HCT116 (cell line): ENCODE results near the gene HYAL4. TPM values are rescaled to one million over a fixed set of nuclear protein-coding genes. Genes with fewer than 3 reads are reported as not detected.

Source experiments
- ATAC-seq: fragments of 200-7000 bp; cut with Tn5 transposase; 2 replicates; pipeline ENCODE4 v1.9.1; 2020; ENCODE audit warnings: mild to moderate bottlenecking, moderate library complexity
- BruUV-seq: library from RNA; stranded (reverse); fragments of 400-500 nt; replicated peaks from 2 replicates; lab custom pipeline; 2021; lab: Mats Ljungman, UMichigan
- CTCF ChIA-PET: fragments of 300-600 bp; sonication (Branson Sonifier 250); formaldehyde crosslinking; loops from one replicate; lab custom pipeline; 2021; ENCODE audit warnings: antibody characterized with exemption; lab: Charles Lee
- POLR2A ChIA-PET: fragments of 300-600, 350-600 bp; sonication (Branson Sonifier 250); formaldehyde crosslinking; loops from one replicate; lab custom pipeline; 2021; ENCODE audit warnings: antibody characterized with exemption; lab: Charles Lee
- RAD21 ChIA-PET, 2 experiments: fragments of 300-600 bp; sonication (Branson Sonifier 250); formaldehyde crosslinking; loops; one replicate each; lab custom pipeline; 2023; ENCODE audit warnings: low total read pairs in 2 of 2; ENCODE audit not compliant: uncharacterized antibody in 2 of 2, unreplicated experiment in 2 of 2, low non-redundant PET in 1 of 2; lab: Charles Lee
- DNase-seq: peaks from one replicate; pipeline ENCODE4 v3.0.0-alpha.2; 2010; ENCODE audit warnings: low read depth, low spot score
- H2AFZ ChIP-seq: fragments of 200-600 bp; shearing (Covaris generic), sonication (generic); 2 replicates; pipeline ENCODE4 v1.6.1; 2017; ENCODE audit warnings: low read depth, mixed run types, mixed read lengths, antibody characterized with exemption, low read length; ENCODE audit not compliant: poor library complexity, severe bottlenecking
- H3K27ac ChIP-seq: 2 replicates; pipeline ENCODE4 v1.5.1; 2012; ENCODE audit warnings: low read depth, low read length
- H3K27me3 ChIP-seq: fragments of 200-600 bp; sonication (generic); 2 replicates; pipeline ENCODE4 v1.6.1; 2016; ENCODE audit warnings: mixed run types, low read length, mixed read lengths; ENCODE audit not compliant: insufficient read depth
- H3K36me3 ChIP-seq, 2 experiments: fragments of 200-500 bp in 1 of 2; fragments of 200-600 bp in 1 of 2; sonication (Bioruptor generic) in 1 of 2; sonication (generic) in 1 of 2; 2 replicates each; pipeline versions ENCODE4 v1.5.1 to v1.6.1; 2014 to 2016; ENCODE audit warnings: low read length in 2 of 2, inconsistent platforms in 1 of 2, mixed read lengths in 1 of 2, mixed run types in 1 of 2; ENCODE audit not compliant: insufficient read depth in 2 of 2, control insufficient read depth in 1 of 2
- H3K4me1 ChIP-seq, 2 experiments: fragments of 200-600 bp in 1 of 2; sonication (generic) in 1 of 2; 2 replicates each; pipeline versions ENCODE4 v1.5.1 to v1.6.1; 2012 to 2017; ENCODE audit warnings: low read length in 2 of 2, inconsistent platforms in 1 of 2, mild to moderate bottlenecking in 1 of 2, mixed read lengths in 1 of 2, mixed run types in 1 of 2, moderate library complexity in 1 of 2; ENCODE audit not compliant: insufficient read depth in 2 of 2, control insufficient read depth in 1 of 2
- H3K4me2 ChIP-seq: fragments of 200-600 bp; sonication (generic); 2 replicates; pipeline ENCODE4 v1.6.1; 2017; ENCODE audit warnings: mixed run types, low read length, mixed read lengths
- H3K4me3 ChIP-seq, 2 experiments: fragments of 200-600 bp in 1 of 2; sonication (generic) in 1 of 2; replicated peaks in 1 of 2; 2 replicates each; pipeline ENCODE4 v1.5.1; 2011 to 2016; ENCODE audit warnings: low read length in 2 of 2, control low read depth in 1 of 2, low read depth in 1 of 2, mild to moderate bottlenecking in 1 of 2, mixed read lengths in 1 of 2, mixed run types in 1 of 2
- H3K79me2 ChIP-seq: fragments of 200-600 bp; sonication (generic); 2 replicates; pipeline ENCODE4 v1.6.1; 2017; ENCODE audit warnings: mild to moderate bottlenecking, mixed run types, low read length, moderate library complexity, mixed read lengths; ENCODE audit not compliant: insufficient read depth
- H3K9ac ChIP-seq: fragments of 200-600 bp; sonication (generic); 2 replicates; pipeline ENCODE4 v1.6.1; 2016; ENCODE audit warnings: low read length, mixed read lengths
- H3K9me2 ChIP-seq: fragments of 200-600 bp; sonication (generic), shearing (Covaris generic); 2 replicates; pipeline ENCODE4 v1.6.1; 2017; ENCODE audit warnings: mixed run types, mild to moderate bottlenecking, moderate library complexity; ENCODE audit not compliant: insufficient read depth
- H3K9me3 ChIP-seq, 2 experiments: fragments of 200-500 bp in 1 of 2; fragments of 200-600 bp in 1 of 2; sonication (Bioruptor generic) in 1 of 2; sonication (generic) in 1 of 2; 2 replicates each; pipeline ENCODE4 v1.6.1; 2014 to 2017; ENCODE audit warnings: low read length in 2 of 2, mixed read lengths in 2 of 2, inconsistent platforms in 1 of 2, low read depth in 1 of 2, mild to moderate bottlenecking in 1 of 2, mixed run types in 1 of 2, moderate library complexity in 1 of 2; ENCODE audit not compliant: control insufficient read depth in 1 of 2, insufficient read depth in 1 of 2
- H4K20me1 ChIP-seq: fragments of 200-600 bp; sonication (generic), shearing (Covaris generic); 2 replicates; pipeline ENCODE4 v1.6.1; 2017; ENCODE audit warnings: mixed run types, mild to moderate bottlenecking, moderate library complexity; ENCODE audit not compliant: insufficient read depth
- CEBPB ChIP-seq: IDR thresholded peaks from 2 replicates; pipeline ENCODE4 v1.6.1; 2012; ENCODE audit warnings: low read depth
- ELF1 ChIP-seq: IDR thresholded peaks from 2 replicates; pipeline ENCODE4 v1.6.1; 2012; ENCODE audit warnings: low read depth, borderline replicate concordance
- FOSL1 ChIP-seq: IDR thresholded peaks from 2 replicates; pipeline ENCODE4 v1.6.1; 2012; ENCODE audit warnings: low read depth
- JUND ChIP-seq: IDR thresholded peaks from 2 replicates; pipeline ENCODE4 v1.6.1; 2012
- POLR2AphosphoS5 ChIP-seq: IDR thresholded peaks from 2 replicates; pipeline ENCODE4 v1.6.1; 2011; ENCODE audit warnings: mild to moderate bottlenecking, low read depth, low read length, moderate library complexity
- SIN3A ChIP-seq: IDR thresholded peaks from 2 replicates; pipeline ENCODE4 v1.6.1; 2012; ENCODE audit warnings: low read depth
- SP1 ChIP-seq: IDR thresholded peaks from 2 replicates; pipeline ENCODE4 v1.6.1; 2012; ENCODE audit warnings: low read depth
- TCF7L2 ChIP-seq: IDR thresholded peaks from 2 replicates; pipeline ENCODE4 v1.7.0; 2011; ENCODE audit warnings: borderline replicate concordance, inconsistent platforms; ENCODE audit not compliant: insufficient read depth, insufficient read length; ENCODE audit errors: extremely low read depth
- YY1 ChIP-seq: IDR thresholded peaks from 2 replicates; pipeline ENCODE4 v1.6.1; 2011; ENCODE audit warnings: low read length, low read depth, moderate library complexity, mild to moderate bottlenecking; ENCODE audit not compliant: insufficient replicate concordance; ENCODE audit errors: extremely low read depth
- ZFX ChIP-seq: fragments of 450-650 bp; IDR thresholded peaks from 2 replicates; pipeline ENCODE4 v1.6.1; 2017
- ZNF274 ChIP-seq: fragments of 200-500 bp; sonication (Bioruptor generic); IDR thresholded peaks from 2 replicates; pipeline ENCODE4 v1.6.1; 2014; ENCODE audit warnings: mild to moderate bottlenecking, low read depth, low read length, inconsistent platforms
- intact Hi-C: fragments of 100-400 bp; cut with micrococcal nuclease; formaldehyde crosslinking; loops from 2 replicates; pipeline ENCODE4 v1.10.0; 2022
- total RNA-seq: library from RNA; stranded (reverse); gene quantifications from one replicate; pipeline ENCODE4 v1.2.1, GENCODE V29; 2021; ENCODE audit not compliant: unreplicated experiment
- TF ChIP-seq, protein P1 (sequence below): IDR thresholded peaks from 2 replicates; pipeline ENCODE4 v1.6.1; 2011; ENCODE audit warnings: mild to moderate bottlenecking, low read length, moderate library complexity; ENCODE audit not compliant: insufficient replicate concordance; ENCODE audit errors: extremely low read depth
- TF ChIP-seq, protein P2 (sequence below): IDR thresholded peaks from 2 replicates; pipeline ENCODE4 v1.6.1; 2012
- TF ChIP-seq, protein P3 (sequence below), 3 experiments: fragments of 200-600 bp in 1 of 3; sonication (generic) in 1 of 3; IDR thresholded peaks in 2 of 3; conservative IDR thresholded peaks in 1 of 3; 2 replicates each; pipeline ENCODE4 v1.5.1; 2012 to 2017; ENCODE audit warnings: low read depth in 2 of 3, low read length in 2 of 3, antibody characterized with exemption in 1 of 3, borderline replicate concordance in 1 of 3, control low read depth in 1 of 3, mild to moderate bottlenecking in 1 of 3, mixed read lengths in 1 of 3, mixed run types in 1 of 3, moderate library complexity in 1 of 3; ENCODE audit not compliant: insufficient read depth in 1 of 3

HYAL4 gene
- total RNA-seq, 1 experiment from 2014 or later, result not detected

DNA sequence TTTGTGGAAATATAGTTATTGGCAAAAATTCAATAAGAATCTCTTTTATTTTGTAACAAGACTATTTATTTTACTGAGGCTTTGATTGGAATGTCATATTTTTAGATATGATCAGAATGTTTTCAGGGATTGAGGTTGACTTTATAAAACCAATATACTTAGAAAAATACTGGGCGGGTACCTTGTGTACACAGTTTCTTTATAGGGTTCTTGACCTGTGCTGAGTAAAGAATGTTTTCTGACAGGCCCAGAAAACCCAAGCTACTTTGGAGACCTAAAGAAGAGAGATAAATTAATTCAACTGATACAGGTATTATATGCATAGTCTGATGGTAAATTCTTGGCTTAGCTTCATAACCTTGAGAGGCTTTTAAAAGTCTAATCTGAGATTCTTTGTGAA lies 56.1 kb downstream of the HYAL4 start (continued):
- TF ChIP-seq, protein P1, sequence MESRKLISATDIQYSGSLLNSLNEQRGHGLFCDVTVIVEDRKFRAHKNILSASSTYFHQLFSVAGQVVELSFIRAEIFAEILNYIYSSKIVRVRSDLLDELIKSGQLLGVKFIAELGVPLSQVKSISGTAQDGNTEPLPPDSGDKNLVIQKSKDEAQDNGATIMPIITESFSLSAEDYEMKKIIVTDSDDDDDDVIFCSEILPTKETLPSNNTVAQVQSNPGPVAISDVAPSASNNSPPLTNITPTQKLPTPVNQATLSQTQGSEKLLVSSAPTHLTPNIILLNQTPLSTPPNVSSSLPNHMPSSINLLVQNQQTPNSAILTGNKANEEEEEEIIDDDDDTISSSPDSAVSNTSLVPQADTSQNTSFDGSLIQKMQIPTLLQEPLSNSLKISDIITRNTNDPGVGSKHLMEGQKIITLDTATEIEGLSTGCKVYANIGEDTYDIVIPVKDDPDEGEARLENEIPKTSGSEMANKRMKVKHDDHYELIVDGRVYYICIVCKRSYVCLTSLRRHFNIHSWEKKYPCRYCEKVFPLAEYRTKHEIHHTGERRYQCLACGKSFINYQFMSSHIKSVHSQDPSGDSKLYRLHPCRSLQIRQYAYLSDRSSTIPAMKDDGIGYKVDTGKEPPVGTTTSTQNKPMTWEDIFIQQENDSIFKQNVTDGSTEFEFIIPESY, result no peak
- no peak for TF ChIP-seq TCF7L2
- no peak for TF ChIP-seq POLR2AphosphoS5
- no peak for TF ChIP-seq ZNF274
- no peak for TF ChIP-seq CEBPB
- no peak for TF ChIP-seq ZFX
- TF ChIP-seq SIN3A, result no peak

DNA sequence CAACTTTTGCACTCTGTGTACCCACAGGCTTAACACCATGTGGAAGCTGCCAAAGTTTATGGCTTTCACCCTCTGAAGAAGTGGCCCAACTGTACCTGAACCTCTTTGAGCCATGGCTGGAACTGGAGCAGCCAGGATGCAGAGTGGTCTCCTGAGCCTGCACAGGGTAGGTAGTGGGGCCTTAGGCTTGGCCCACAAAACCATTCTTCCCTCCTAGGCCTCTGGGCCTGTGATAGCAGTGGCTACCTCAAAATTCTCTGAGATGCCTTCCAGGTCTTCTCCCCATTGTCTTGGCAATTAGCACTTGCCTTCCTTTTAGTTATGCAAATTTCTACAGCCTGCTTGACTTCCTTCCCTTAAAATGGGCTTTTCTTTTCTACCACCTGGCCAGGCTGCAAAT lies 60.7 kb downstream of the HYAL4 start:
- no TSS peak for BruUV-seq
- no peaks in the 10 kb centered on the region for H3K9me2 ChIP-seq
- H3K36me3 ChIP-seq, result no peaks in the 10 kb centered on the region
- RAD21 ChIA-PET, result no interaction called here
- H3K4me2 ChIP-seq, result no peak overlapping the region
- H3K9me3 ChIP-seq, result no peaks in the 10 kb centered on the region
- intact Hi-C loops, result no loop called here
- H3K27me3 ChIP-seq, result no peaks in the 10 kb centered on the region
- H3K4me1 ChIP-seq, result no peaks in the 10 kb centered on the region
- TF ChIP-seq ZFX (no peak), JUND (no peak), YY1 (no peak), FOSL1 (no peak), ELF1 (no peak), SP1 (no peak)
- TF ChIP-seq, protein P2, sequence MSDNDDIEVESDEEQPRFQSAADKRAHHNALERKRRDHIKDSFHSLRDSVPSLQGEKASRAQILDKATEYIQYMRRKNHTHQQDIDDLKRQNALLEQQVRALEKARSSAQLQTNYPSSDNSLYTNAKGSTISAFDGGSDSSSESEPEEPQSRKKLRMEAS, result no peak
- TF ChIP-seq, protein P3, sequence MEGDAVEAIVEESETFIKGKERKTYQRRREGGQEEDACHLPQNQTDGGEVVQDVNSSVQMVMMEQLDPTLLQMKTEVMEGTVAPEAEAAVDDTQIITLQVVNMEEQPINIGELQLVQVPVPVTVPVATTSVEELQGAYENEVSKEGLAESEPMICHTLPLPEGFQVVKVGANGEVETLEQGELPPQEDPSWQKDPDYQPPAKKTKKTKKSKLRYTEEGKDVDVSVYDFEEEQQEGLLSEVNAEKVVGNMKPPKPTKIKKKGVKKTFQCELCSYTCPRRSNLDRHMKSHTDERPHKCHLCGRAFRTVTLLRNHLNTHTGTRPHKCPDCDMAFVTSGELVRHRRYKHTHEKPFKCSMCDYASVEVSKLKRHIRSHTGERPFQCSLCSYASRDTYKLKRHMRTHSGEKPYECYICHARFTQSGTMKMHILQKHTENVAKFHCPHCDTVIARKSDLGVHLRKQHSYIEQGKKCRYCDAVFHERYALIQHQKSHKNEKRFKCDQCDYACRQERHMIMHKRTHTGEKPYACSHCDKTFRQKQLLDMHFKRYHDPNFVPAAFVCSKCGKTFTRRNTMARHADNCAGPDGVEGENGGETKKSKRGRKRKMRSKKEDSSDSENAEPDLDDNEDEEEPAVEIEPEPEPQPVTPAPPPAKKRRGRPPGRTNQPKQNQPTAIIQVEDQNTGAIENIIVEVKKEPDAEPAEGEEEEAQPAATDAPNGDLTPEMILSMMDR (IDR thresholded peaks at IDR 0.05 in 2 of 3, conservative IDR thresholded peaks at IDR 0.05 in 1 of 3; ENCODE audit: borderline replicate concordance in 1 of 3, insufficient read depth in 1 of 3, low read depth in 2 of 3, low read length in 2 of 3), result no peak
- no peak overlapping the region for H3K27ac ChIP-seq
- H3K79me2 ChIP-seq, result no peaks in the 10 kb centered on the region
- H2AFZ ChIP-seq, result no peak overlapping the region
- POLR2A ChIA-PET, result no interaction called here
- H3K9ac ChIP-seq, result no peak overlapping the region
- no peak overlapping the region for H3K4me3 ChIP-seq
- CTCF ChIA-PET, result no interaction called here
- DNase-seq (no peak), ATAC-seq (no peak)
- no peaks in the 10 kb centered on the region for H4K20me1 ChIP-seq
